GM19463 (cell line): ENCODE results near the gene FOCAD.

ENCODE experiments used
- ATAC-seq: cut with Tn5 transposase; IDR thresholded peaks from one replicate; pipeline ENCODE4 v1.9.1; 2021; ENCODE audit warnings: mild to moderate bottlenecking, moderate library complexity; ENCODE audit not compliant: unreplicated experiment

The FOCAD gene

DNA sequence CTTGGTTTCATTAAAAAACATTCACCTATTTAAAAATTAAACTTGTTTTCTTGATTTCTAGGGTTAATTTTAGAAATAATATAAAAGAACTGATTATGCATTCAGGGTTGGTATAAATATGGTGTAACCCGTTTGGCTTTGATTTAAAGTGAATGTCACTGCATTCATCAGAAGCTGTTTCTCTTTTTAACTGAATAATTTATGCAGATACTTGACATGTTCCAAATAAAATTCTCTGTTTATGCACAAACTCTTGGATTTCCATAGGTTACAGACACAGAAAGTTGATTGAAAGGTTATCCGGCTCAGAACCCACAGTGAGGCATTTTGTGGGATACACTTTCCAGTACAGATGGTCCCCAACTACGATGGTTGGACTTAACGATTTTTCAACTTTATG is 186.1 kb downstream of the FOCAD start:
- no peak for ATAC-seq

DNA sequence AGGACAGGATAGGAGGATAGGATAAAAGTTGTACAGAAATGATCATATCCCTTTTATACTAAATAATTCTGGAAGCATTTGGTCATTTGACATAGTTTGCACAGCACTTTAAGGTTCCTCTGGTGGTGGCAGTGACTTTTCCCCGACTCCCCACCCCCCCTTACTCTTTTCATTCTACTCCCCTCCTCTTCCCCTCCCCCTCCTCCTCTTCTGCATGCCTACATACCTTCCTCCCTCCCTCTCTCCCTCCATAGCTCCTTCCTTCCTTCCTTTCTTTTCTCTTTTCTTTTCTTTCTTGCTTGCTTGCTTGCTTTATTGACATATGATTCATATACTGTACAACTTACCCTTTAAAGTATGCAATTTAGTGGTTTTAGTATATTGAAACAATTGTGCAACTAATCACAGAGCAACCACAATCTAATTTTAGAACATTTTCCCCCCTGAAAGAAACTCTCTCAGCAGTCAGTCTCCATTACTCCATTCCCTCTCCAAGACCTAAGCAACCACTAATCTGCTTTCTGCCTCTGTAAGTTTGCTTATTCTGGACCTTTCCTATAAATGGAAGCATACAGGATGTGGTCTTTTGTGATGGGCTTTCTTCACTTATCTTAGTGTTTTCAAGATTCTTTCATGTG is 188.4 kb downstream of the FOCAD start:
- ATAC-seq, result no peak

DNA sequence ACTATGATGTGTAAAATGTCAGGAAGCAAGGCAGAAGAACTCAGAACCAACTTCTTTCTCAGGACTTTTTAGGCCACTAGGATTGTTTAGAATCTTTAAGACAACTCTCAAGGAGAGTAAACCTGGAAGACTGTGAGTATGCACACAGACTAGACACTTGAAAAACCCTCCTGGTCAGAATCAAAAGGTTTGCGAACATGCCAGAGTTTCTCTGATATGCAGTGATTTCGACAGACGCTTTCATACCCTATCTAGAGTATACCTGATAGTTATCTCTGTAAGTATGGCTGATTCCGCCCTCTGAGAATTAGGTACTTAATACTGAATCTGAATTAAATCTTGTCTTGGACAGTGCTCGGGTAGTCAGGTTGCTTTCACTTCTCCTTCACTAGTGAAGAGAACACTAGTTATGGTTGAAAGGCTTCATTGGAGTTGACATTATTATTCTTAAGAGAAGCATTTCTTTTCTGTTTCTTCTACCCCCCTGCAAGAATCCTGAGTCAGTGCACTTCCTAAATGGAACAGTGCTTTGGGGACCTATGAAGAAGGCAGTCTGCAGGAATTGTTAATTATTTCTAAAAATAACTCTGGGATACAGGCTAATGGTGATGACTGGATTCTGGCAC is 189.3 kb downstream of the FOCAD start:
- ATAC-seq, result no peak

DNA sequence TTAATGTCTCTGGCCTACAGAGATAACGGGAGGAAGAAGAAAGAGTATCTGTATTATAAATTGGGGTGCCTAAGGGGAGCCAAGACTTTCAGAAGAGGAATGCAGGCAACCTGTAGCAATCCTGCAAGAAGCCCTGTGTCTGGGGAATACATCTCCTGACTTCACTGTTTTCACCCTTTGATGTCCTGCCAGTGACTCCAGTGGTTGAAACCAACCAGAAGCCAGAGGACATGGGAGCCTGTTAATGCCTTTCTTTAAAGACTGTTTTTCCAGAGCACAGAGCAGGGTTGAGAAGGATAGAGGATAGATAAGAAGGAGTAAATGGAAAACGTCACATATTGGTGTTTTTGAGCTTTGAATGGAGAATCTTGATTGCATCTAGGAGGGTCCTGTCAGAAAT is 196.2 kb downstream of the FOCAD start:
- ATAC-seq, result no peak

DNA sequence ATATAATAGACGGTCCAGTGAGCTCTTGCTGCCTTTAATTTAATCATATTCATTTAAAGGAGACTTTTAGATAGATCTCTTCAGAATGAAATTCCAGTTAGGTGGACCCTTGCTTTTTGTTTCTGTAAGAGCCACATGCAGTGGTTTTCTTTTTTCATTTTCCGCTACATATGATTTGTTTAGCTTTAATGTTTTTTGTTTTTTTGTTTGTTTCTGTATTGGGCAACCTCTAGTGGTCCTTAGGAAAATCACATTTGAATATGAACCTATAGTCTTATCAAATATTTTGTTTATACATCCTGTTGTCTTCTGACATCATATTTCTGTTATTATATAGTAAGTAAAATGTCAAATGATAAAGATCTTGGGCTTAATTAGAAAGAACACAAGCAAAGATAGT is 196.6 kb downstream of the FOCAD start:
- no peak for ATAC-seq

DNA sequence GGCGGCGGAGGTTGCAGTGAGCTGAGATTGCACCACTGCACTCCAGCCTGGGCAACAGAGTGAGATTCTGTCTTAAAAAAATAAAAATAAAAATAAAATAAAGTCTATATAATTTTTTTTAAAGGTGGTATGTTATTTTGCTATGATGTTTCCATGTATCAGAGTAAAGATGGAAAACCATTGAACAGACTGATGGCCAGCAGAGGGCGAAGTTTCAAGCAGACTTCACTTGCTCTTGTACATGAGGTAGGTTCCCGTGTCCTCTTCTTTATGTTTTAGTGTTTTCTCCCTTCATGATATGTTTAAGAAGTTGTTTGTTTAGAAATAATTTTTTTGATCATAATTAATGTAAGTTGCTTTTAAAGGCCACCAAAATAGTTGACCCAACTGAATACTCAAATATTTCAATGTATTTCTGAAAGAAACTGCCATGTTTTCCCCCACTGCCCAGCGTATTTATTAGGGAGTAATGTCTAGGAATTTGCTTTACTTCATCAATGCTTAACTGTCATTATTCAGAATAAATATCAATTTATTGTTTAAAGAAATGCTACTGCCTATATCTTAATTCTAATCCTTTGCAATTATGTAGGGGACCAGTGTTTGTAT is 201.0 kb downstream of the FOCAD start:
- no peak for ATAC-seq

DNA sequence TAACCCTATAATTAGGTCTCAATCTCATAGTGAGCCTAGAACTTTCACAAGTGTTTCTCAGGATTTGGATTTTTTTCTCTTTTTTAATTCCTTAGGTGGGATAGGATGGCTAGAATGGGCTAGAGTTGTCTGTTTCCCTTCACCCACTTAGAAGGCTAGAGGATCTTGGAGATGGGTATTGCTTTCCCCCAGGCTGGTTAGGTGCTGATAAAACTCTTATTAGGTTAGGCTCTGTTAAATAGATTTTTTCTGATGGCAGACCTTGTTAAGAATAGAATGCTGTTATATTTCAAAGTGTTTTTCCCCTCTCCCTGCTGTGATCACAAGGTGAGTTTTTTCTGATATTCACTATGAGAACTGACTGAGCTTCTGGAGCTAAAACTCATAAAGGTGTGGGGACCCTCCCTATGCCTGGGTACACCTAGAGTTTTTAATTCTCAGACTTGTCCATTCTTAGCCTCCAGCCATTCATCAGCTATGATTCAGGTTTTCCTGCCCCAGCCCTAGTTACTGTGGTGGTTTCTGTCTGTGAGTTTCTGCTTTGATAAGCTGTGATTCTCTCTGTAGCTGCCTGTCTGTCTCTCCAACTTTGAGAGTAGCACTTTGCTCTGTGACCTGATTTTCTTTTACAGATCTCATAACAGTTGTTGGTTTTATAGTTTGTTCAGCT is 215.0 kb downstream of the FOCAD start:
- no peak for ATAC-seq

DNA sequence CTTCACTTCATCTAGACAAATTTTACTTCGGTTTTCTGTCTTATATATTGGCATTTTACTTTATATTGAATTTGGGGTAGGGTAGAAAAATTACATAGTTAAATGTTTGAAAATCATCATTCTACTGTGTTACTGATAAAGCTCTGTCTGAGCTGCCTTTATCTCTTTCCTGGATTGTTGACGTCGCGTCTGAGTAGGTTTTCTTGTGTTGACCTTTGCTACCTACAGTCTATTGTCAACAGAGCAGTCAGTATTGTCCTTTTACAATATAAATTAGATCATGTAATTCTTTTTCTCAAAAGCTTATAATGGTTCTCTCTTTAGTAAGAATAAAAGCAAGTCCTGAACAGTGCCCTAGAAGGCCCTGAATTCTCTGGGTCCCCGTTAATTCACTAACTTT is 219.2 kb downstream of the FOCAD start:
- no peak for ATAC-seq

DNA sequence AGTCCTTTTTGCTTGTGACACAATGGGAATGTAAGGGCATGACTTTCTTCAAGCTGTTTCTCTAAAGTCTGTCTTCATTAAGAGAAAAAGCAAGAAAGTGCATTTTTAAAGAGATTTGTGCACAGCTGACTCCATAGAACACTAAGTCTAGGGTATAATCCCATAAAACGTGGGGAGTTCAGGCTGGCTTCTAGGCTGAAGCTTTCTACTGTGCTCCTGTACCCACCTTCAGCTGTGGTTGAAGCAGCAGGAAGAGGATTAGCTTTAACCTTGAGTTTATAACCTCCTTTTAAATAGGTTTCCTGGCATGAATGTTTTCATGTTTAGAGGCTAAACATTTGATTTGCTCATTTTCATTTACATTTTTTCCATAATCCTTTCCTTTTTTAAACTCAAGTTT is 220.9 kb downstream of the FOCAD start:
- ATAC-seq, result no peak

DNA sequence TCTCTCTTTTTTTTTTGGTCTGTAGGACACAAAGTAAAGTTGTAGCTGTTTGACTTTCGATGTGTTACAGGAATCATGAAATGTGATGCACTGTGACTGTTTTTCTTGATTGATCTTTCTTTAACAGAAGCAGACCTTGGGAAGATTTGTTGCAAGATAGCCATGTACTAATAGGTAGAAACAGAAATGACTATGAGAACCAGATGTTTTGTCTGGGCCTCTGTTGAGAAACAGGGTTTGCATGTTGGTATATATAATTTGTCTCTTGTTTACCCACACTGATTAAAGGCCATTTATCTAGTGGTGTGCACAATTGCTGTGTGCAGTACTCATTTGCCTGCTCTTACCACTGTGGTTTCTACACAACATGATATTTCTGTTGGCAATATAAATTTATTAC is 222.3 kb downstream of the FOCAD start:
- no peak for ATAC-seq

DNA sequence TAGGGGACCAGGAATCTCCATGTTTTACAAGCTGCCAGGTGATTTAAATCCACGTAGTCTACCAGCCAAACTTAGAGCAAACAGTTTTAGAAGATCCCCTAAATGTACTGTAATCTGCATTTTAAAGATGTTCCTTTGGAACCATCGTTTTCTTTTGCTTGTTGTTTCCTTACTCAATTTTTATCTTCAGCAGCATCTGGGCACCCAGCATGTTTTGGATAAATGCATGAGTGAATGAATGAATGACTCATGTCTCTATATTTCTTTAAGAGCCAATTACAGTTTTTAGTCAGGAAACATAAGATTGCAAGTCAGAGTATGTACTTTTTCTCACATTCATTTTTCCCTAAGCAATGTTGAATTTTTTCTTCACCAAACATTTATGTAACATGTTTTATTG is 224.4 kb downstream of the FOCAD start:
- no peak for ATAC-seq

DNA sequence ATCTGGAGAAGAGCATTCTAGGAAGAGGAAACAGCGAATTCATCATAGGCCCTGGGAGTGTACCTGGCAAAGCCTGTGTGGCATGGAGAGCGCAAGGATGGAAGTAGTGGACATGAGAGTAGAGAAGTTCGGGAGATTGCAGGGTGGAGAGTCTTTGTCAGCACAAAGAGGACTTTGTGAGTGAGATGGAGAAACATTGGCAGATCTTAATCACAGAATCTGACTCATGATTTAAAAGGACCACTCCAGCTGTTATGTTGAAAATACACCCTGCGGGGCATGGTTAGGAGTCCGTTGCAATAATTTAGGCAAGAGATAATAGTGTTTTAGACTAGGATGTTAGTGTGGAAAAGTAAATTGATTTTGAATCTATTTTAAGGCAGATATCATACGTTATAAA is 230.5 kb downstream of the FOCAD start:
- ATAC-seq, result no peak

DNA sequence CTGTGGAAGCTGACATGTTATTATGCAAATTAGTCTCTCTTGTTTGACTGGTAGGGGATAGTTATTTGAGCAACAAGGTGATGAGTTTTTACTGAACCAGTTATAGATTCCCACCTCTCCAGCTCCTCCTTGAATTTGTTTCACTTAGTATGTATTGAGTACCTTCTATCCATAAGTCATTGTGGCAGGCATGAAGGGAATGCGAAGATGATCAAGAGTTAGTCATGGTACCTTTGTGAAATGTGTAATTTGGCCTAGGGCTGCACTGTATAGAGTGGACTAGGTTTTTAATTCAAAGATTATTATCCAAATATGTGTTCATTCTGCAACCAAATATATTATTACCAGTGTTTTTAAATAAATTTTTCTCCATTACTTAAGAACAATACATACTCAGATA is 237.3 kb downstream of the FOCAD start:
- ATAC-seq, result no peak

DNA sequence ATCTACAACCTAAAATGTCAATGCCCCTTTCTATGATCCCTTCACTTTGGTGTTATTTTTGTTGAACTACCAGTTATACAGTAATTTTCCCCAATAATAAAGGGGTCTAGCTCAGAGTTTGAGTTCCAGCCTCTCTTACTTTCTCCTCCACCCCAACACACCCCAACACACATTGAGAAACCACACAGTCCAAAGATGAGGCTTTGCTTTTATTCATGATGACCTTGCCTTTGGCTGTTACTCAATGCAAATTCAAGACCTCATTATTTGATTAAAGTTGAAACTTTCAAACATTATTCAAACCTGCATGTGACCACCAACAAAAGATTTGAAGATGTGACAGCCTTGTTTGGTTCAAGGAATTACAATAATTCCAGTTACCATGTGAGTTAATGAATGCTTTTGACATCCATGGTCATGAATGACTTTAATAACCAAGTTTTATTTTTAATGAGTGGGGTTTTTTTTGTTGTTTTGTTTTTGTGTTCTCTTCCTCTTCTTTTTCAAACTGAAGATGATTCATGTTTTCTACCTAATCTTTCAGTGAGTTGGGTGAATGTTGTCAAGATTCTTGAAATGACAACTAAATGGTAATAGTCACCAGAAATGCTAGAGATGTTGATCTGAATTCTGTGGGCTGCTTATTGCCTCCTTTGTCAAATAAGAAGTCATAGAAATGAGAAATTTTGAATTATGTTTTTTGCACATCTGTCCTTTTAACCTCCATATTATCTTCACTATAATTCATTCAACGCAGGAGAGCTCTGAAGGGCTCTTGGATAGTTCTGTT is 241.4 kb downstream of the FOCAD start:
- ATAC-seq, result no peak

DNA sequence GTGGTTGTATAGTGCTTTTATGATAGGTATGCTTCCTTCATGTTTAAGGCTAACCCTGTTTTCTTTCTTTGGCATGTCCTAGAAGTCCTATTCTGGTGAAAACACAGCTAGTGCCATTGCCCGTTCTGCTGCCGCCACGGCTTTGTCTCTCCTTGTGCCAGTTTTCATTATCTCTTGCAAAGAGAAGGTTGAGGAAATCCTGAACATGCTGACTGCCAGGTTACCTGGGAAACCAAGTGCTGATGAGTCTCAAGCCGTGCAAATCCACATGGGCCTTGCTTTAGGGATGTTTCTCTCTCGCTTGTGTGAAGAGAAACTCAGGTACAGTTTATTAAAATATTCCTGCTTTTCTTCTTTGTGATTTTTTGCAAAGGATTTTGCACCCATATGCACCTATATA is 245.2 kb downstream of the FOCAD start:
- ATAC-seq, result no peak

DNA sequence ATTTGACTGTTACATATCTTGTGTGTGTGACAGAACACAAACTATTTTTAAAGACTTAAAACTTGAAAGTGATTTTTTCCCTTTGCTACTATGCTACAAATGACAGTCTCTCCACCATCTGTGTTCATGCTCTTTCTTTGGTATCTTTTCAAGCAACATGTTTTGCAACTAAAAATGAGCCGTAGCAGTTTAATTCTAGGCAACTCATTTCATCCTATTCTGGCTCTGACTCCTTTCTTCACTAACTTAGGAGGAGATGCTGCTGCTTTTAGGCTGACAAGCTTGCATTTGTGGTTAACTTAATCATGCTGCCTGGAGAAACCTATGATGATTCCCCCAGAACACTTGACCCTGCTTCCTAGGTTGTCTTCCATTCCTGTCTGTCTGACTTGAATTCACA is 246.8 kb downstream of the FOCAD start:
- ATAC-seq, result no peak

DNA sequence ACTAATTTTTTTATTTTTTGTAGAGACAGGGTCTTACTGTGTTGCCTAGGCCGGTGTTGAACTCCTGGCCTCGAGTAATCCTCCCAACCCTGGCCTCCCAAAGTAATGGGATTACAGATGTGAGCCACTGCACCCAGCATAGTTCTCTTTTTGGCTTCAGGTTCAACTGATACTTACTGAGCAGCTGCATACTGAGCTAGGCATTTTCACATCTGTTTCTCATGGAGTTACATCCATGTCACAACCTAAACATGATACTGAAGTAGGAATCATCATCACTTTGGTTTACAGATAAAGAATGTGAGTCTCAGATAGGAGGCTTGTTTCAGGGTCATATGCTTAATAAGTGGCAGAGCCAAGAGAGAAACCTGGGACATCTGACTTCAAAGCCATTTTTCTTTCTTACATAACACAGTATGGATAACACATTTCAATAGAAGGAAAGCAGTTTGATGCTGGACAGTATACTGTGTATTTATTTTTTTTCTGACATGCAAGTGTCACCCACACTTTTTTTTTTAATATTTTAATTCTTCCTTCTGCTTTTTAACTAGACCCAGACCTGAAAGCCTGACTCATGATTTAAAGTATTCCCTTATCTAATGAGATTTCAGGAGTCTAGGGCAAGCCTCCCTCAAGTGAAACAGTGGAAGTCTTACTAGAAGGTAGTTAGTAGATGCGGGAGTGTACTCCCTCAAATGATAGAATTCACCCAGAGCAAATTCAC is 256.6 kb downstream of the FOCAD start:
- peak; percentile 23 for ATAC-seq

DNA sequence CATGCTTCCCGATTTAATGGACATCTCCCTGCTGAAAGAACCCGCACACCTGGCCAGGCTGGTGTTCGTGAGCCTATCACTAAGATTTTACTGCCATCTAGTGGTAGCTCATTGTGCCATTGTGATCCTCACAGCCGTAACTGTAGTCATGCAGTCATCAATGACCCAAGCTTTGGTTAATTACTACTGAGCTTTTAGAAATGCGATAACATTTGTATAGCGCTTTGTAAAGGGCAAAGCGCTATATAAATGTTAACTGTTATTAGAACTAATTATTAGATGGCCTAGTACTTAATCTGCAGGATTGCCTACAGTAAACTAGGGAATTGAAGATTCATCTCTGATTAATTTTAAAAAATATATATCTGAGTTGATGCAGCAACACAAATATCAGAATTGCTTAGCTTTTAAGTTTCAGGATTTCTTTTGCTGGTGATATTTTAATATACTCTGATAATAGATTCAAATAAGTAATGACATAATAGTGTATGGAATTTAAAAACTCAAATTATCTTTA is 257.2 kb downstream of the FOCAD start:
- ATAC-seq, result peak; percentile 99

DNA sequence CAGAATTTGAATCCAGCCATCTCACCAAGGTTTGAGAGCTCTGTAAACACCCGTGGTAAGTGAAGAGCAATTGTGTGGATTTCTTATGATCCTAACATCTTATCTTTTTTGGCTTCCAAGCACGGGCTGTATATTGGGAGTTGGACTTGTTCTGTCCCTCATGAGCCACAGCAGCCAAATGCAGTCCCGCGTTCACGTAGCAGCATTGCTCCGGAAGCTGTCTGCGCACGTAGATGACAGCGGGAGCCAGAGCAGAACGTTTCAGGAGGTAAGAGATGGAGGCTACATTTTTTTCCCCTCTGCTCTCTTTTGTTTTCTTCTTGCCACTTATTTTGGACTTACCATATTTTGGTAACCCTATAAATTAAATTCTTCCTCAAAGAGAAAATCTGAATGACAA is 260.4 kb downstream of the FOCAD start:
- ATAC-seq, result no peak

DNA sequence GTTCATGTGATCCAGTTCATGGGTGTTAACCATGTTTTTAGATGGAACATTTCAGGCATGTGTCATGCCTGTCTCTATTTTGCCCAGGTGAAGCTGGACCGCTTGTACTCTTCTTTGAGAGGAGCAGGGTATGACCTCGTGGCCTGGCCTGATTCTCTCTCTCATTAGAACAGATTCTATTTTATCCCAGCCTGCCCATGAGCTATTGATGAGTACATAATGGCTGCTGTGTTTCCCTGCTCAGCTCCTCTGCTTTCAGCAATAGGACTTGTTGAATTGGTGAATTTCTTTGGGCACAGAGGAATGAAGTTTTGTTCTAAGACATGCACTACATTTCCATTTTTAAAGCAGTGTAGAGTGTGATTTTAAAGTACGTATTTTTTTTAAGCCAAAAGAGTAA is 261.2 kb downstream of the FOCAD start:
- ATAC-seq, result no peak
